Keratinocyte (primary cell): Measurements from ENCODE around the gene PDIA6.

Experiments
- CTCF ChIP-seq, 3 experiments: IDR thresholded peaks in 1 of 3; conservative IDR thresholded peaks in 1 of 3; optimal IDR thresholded peaks in 1 of 3; 2 replicates in 2 of 3; 3 replicates in 1 of 3; pipeline versions ENCODE3 to v1.5.1; 2011; ENCODE audit warnings: low read length in 3 of 3, mild to moderate bottlenecking in 3 of 3, moderate library complexity in 2 of 3, control low read depth in 1 of 3, inconsistent platforms in 1 of 3; ENCODE audit not compliant: insufficient read depth in 2 of 3; ENCODE audit errors: extremely low read depth in 1 of 3
- EZH2 ChIP-seq: IDR thresholded peaks from one replicate; pipeline ENCODE4 v1.6.1; 2012; ENCODE audit warnings: inconsistent platforms, mild to moderate bottlenecking, low read length, moderate library complexity

GRCh38 chr2:10787176-10787968 lies 25.2 kb downstream of the PDIA6 start:
- TF ChIP-seq CTCF (optimal IDR thresholded peaks at IDR 0.05 in 1 of 3, IDR thresholded peaks at IDR 0.05 in 1 of 3, conservative IDR thresholded peaks at IDR 0.05 in 1 of 3; ENCODE audit: extremely low read depth in 1 of 3, insufficient read depth in 2 of 3, low read length in 3 of 3) = peak; percentile 15 to 49 (median 29)
- no peak for TF ChIP-seq EZH2
